Upper lobe of right lung (tissue), 1 donor: ENCODE measurements around the gene ARTN. TPM values are rescaled to one million over a fixed set of nuclear protein-coding genes. Genes with fewer than 3 reads are reported as not detected.

Experiments used
- ATAC-seq: fragments of 200-7000 bp; cut with Tn5 transposase; one replicate; pipeline ENCODE4 v1.9.1; 2020; ENCODE audit warnings: mild to moderate bottlenecking, moderate library complexity
- DNase-seq: peaks from one replicate; pipeline ENCODE4 v3.0.0-alpha.2; 2020
- H3K27ac ChIP-seq: fragments of 200-600 bp; one replicate; pipeline ENCODE4 v1.8.0; 2022
- H3K27me3 ChIP-seq: fragments of 200-600 bp; one replicate; pipeline ENCODE4 v1.8.0; 2022; ENCODE audit warnings: mild to moderate bottlenecking
- H3K36me3 ChIP-seq: fragments of 200-600 bp; one replicate; pipeline ENCODE4 v1.8.0; 2022
- H3K4me1 ChIP-seq: fragments of 200-600 bp; one replicate; pipeline ENCODE4 v1.8.0; 2022
- H3K4me3 ChIP-seq: fragments of 200-600 bp; one replicate; pipeline ENCODE4 v1.8.0; 2022; ENCODE audit warnings: mild to moderate bottlenecking
- H3K9me3 ChIP-seq: fragments of 200-600 bp; one replicate; pipeline ENCODE4 v1.8.0; 2022
- CTCF ChIP-seq: fragments of 200-600 bp; IDR thresholded peaks from one replicate; pipeline ENCODE4 v1.8.0; 2022; ENCODE audit warnings: antibody characterized with exemption
- intact Hi-C: fragments of 100-400 bp; cut with DNase I; formaldehyde crosslinking; loops from one replicate; pipeline ENCODE4 v1.11.0; 2022
- total RNA-seq: library from RNA; stranded (reverse); fragmentation: NEBNext Ultra II Directional; extraction: Animal tissue kit (Norgen Biotek cat#: 25700); gene quantifications from one replicate; pipeline ENCODE4 v1.2.1, GENCODE V29; 2021
- donor health status: DM: no; HTN: yes; CAD: no; lungs with severe emphysema.

Gene ARTN
- total RNA-seq, 1 donor from 2014 or later: 0.43 TPM

GRCh38 chr1:43908226-43908625 is 25.4 kb upstream of the ARTN start:
- H3K27me3 ChIP-seq: no peaks in the 10 kb centered on the region
- no peaks in the 10 kb centered on the region for H3K9me3 ChIP-seq
- DNase-seq: no peak
- peaks cover 5% of the 10 kb centered on the region for H3K4me1 ChIP-seq
- no peaks in the 10 kb centered on the region for H3K36me3 ChIP-seq
- H3K27ac ChIP-seq: no peak overlapping the region
- no peak for ATAC-seq
- no peak overlapping the region for H3K4me3 ChIP-seq
- intact Hi-C loops: no loop called here
- no peak for TF ChIP-seq CTCF

GRCh38 chr1:43908858-43909257 is 24.7 kb upstream of the ARTN start:
- no peak for DNase-seq
- H3K4me3 ChIP-seq: no peak overlapping the region
- H3K4me1 ChIP-seq: peaks cover 6% of the 10 kb centered on the region
- no peaks in the 10 kb centered on the region for H3K9me3 ChIP-seq
- TF ChIP-seq CTCF: no peak
- intact Hi-C loops: no loop called here
- H3K27ac ChIP-seq: no peak overlapping the region
- no peaks in the 10 kb centered on the region for H3K36me3 ChIP-seq
- H3K27me3 ChIP-seq: no peaks in the 10 kb centered on the region
- ATAC-seq: no peak

- DNase-seq: no peak
- intact Hi-C loops: loop anchor here (10.0 kb wide), 1 partner anchor 116 kb away; no protein-coding TSS in a partner anchor
Observed at GRCh38 chr1:43910343-43910742, 23.3 kb upstream of the ARTN start.

GRCh38 chr1:43912607-43913006 is 21.0 kb upstream of the ARTN start:
- DNase-seq: no peak

More at GRCh38 chr1:43910343-43910742, 23.3 kb upstream of the ARTN start:
- Histone ChIP-seq H3K4me3 (no peak overlapping the region), H3K4me1 (peaks cover 6% of the 10 kb centered on the region), H3K27me3 (no peaks in the 10 kb centered on the region), H3K27ac (no peak overlapping the region), H3K9me3 (no peaks in the 10 kb centered on the region), H3K36me3 (no peaks in the 10 kb centered on the region)
- TF ChIP-seq CTCF: no peak
- no peak for ATAC-seq

GRCh38 chr1:43913051-43913501 is 20.5 kb upstream of the ARTN start:
- no peak overlapping the region for H3K27ac ChIP-seq
- no peak for TF ChIP-seq CTCF

More at GRCh38 chr1:43912607-43913006, 21.0 kb upstream of the ARTN start:
- intact Hi-C loops: loop anchor here (10.0 kb wide), 1 partner anchor 118 kb away; no protein-coding TSS in a partner anchor
- Histone ChIP-seq H3K9me3 (no peaks in the 10 kb centered on the region), H3K4me3 (no peak overlapping the region), H3K36me3 (no peaks in the 10 kb centered on the region), H3K27ac (no peak overlapping the region), H3K4me1 (peaks cover 6% of the 10 kb centered on the region), H3K27me3 (no peaks in the 10 kb centered on the region)
- TF ChIP-seq CTCF: no peak
- peak; percentile 44 for ATAC-seq

More at GRCh38 chr1:43913051-43913501, 20.5 kb upstream of the ARTN start:
- no peaks in the 10 kb centered on the region for H3K9me3 ChIP-seq
- DNase-seq (no peak), ATAC-seq (no peak)
- no peaks in the 10 kb centered on the region for H3K36me3 ChIP-seq
- H3K4me3 ChIP-seq: no peak overlapping the region
- peaks cover 6% of the 10 kb centered on the region for H3K4me1 ChIP-seq
- H3K27me3 ChIP-seq: no peaks in the 10 kb centered on the region
- intact Hi-C loops: loop anchor here (10.0 kb wide), 1 partner anchor 118 kb away; no protein-coding TSS in a partner anchor
